ENCODE measurements around the gene MYH7B. TPM values are rescaled to one million over a fixed set of nuclear protein-coding genes. Genes with fewer than 3 reads are reported as not detected.

The MYH7B gene
- total RNA-seq, 3 donors from 2014 or later (not counting 1 experiment from before 2014, with no cell fraction given) = 0.18 to 1.0 (median 0.21) TPM

GRCh38 chr20:34970846-34971560 lies 15.3 kb downstream of the MYH7B start:
- Mint-ChIP-seq H3K4me3 (no peak overlapping the region), H3K27ac (no peak overlapping the region), H3K27me3 (ENCODE audit: low read depth in 2 of 2) (peaks cover 0 to 4% of the 10 kb centered on the region in 2 donors), H3K36me3 (no peaks in the 10 kb centered on the region), H3K9me3 (no peaks in the 10 kb centered on the region), H3K4me1 (no peaks in the 10 kb centered on the region)
- H3K4me1 ChIP-seq (ENCODE audit: control insufficient read depth, insufficient read depth, low read length) = no peaks in the 10 kb centered on the region
- no peak overlapping the region for H3K4me3 ChIP-seq (ENCODE audit: low read length)
- no peak for TF ChIP-seq CTCF (IDR thresholded peaks at IDR 0.05)
- no peak overlapping the region for H3K27ac ChIP-seq (ENCODE audit: low read length)
- no peak for DNase-seq
- 93% methylated on average over 9 of the region's 9 CpGs for WGBS (ENCODE audit: insufficient coverage)
- no peaks in the 10 kb centered on the region for H3K9me3 ChIP-seq (ENCODE audit: control insufficient read depth, insufficient read depth, low read length)
- no peaks in the 10 kb centered on the region for H3K27me3 ChIP-seq (ENCODE audit: control insufficient read depth, insufficient read depth, low read length)
- intact Hi-C loops (cut with micrococcal nuclease) = no loop called here
- no peaks in the 10 kb centered on the region for H3K36me3 ChIP-seq (ENCODE audit: control insufficient read depth, insufficient read depth, low read length)
- no peak for ATAC-seq

- ATAC-seq (no peak), DNase-seq (no peak)
- no peaks in the 10 kb centered on the region for H3K36me3 Mint-ChIP-seq
- no peaks in the 10 kb centered on the region for H3K4me1 Mint-ChIP-seq
- Histone ChIP-seq H3K4me3 (ENCODE audit: low read length) (no peak overlapping the region), H3K36me3 (ENCODE audit: control insufficient read depth, insufficient read depth, low read length) (no peaks in the 10 kb centered on the region), H3K27ac (ENCODE audit: low read length) (no peak overlapping the region), H3K4me1 (ENCODE audit: control insufficient read depth, insufficient read depth, low read length) (no peaks in the 10 kb centered on the region), H3K27me3 (ENCODE audit: control insufficient read depth, insufficient read depth, low read length) (no peaks in the 10 kb centered on the region), H3K9me3 (ENCODE audit: control insufficient read depth, insufficient read depth, low read length) (no peaks in the 10 kb centered on the region)
- no peaks in the 10 kb centered on the region for H3K9me3 Mint-ChIP-seq
- no peak overlapping the region for H3K4me3 Mint-ChIP-seq
- H3K27me3 Mint-ChIP-seq (ENCODE audit: low read depth in 2 of 2) = peaks cover 0 to 4% of the 10 kb centered on the region in 2 donors
- 87% methylated on average over 10 of the region's 10 CpGs for WGBS (ENCODE audit: insufficient coverage)
- intact Hi-C loops (cut with micrococcal nuclease) = no loop called here
- H3K27ac Mint-ChIP-seq = no peak overlapping the region
- TF ChIP-seq CTCF (IDR thresholded peaks at IDR 0.05) = no peak
Measured at GRCh38 chr20:34971561-34972235, 16.0 kb downstream of the MYH7B start.

- Histone ChIP-seq H3K4me1 (ENCODE audit: control insufficient read depth, insufficient read depth, low read length) (no peaks in the 10 kb centered on the region), H3K4me3 (ENCODE audit: low read length) (no peak overlapping the region), H3K36me3 (ENCODE audit: control insufficient read depth, insufficient read depth, low read length) (no peaks in the 10 kb centered on the region), H3K27ac (ENCODE audit: low read length) (no peak overlapping the region), H3K9me3 (ENCODE audit: control insufficient read depth, insufficient read depth, low read length) (no peaks in the 10 kb centered on the region), H3K27me3 (ENCODE audit: control insufficient read depth, insufficient read depth, low read length) (no peaks in the 10 kb centered on the region)
- DNase-seq (no peak), ATAC-seq (no peak)
- intact Hi-C loops (cut with micrococcal nuclease) = no loop called here
- WGBS (ENCODE audit: insufficient coverage) = 71% methylated on average over 4 of the region's 4 CpGs
- H3K36me3 Mint-ChIP-seq = no peaks in the 10 kb centered on the region
- no peak overlapping the region for H3K4me3 Mint-ChIP-seq
- H3K4me1 Mint-ChIP-seq = no peaks in the 10 kb centered on the region
- H3K27ac Mint-ChIP-seq = no peak overlapping the region
- no peak for TF ChIP-seq CTCF (IDR thresholded peaks at IDR 0.05)
- H3K27me3 Mint-ChIP-seq (ENCODE audit: low read depth in 2 of 2) = peaks cover 0 to 7% of the 10 kb centered on the region in 2 donors
- H3K9me3 Mint-ChIP-seq = no peaks in the 10 kb centered on the region
Measured at GRCh38 chr20:34974246-34974645, 18.6 kb downstream of the MYH7B start.

All from natural killer cell (primary cell).